ENCODE measurements around the gene TEX52. TPM values are rescaled to one million over a fixed set of nuclear protein-coding genes. Genes with fewer than 3 reads are reported as not detected.
"Not testable (repeated sequence)": the region's sequence is repeated elsewhere in the genome, so short reads cannot be mapped to it uniquely, and the experiment has no call there.

TEX52 gene
- total RNA-seq, 1 donor from 2014 or later = not detected

GRCh38 chr12:2864198-2864597 is 7.4 kb upstream of the TEX52 start:
- DNase-seq = no peak

- not testable (repeated sequence) for DNase-seq
Measured at GRCh38 chr12:2863402-2863801, 6.6 kb upstream of the TEX52 start.

- DNase-seq = no peak
Measured at GRCh38 chr12:2862876-2863275, 6.0 kb upstream of the TEX52 start.

GRCh38 chr12:2860170-2860569 is 3.3 kb upstream of the TEX52 start:
- no peak for DNase-seq

GRCh38 chr12:2858944-2859421 is 2.1 kb upstream of the TEX52 start:
- DNase-seq = no peak

- no peak for DNase-seq
Measured at GRCh38 chr12:2858334-2858733, 1.5 kb upstream of the TEX52 start.

- no peak for DNase-seq
Measured at GRCh38 chr12:2857576-2857975, 737 bp upstream of the TEX52 start.

- DNase-seq = no peak
Measured at GRCh38 chr12:2856051-2856450, 788 bp downstream of the TEX52 start.

GRCh38 chr12:2855546-2855945 is 1.3 kb downstream of the TEX52 start:
- no peak for DNase-seq

GRCh38 chr12:2854669-2855453 is 2.0 kb downstream of the TEX52 start:
- DNase-seq = no peak

- peak; percentile 93 for DNase-seq
Measured at GRCh38 chr12:2853626-2854025, 3.2 kb downstream of the TEX52 start.

GRCh38 chr12:2851931-2852330 is 4.9 kb downstream of the TEX52 start:
- DNase-seq = no peak

GRCh38 chr12:2845280-2845679 is 11.6 kb downstream of the TEX52 start:
- peak; percentile 36 for DNase-seq

GRCh38 chr12:2844786-2845185 is 12.1 kb downstream of the TEX52 start:
- no peak for DNase-seq

GRCh38 chr12:2842948-2843347 is 13.9 kb downstream of the TEX52 start:
- no peak for DNase-seq

GRCh38 chr12:2841056-2841650 is 15.7 kb downstream of the TEX52 start:
- DNase-seq = no peak

- DNase-seq = no peak
Measured at GRCh38 chr12:2836574-2836973, 20.3 kb downstream of the TEX52 start.

- DNase-seq = no peak
Measured at GRCh38 chr12:2835691-2836403, 21.0 kb downstream of the TEX52 start.

- peak; percentile 95 for DNase-seq
Measured at GRCh38 chr12:2834581-2835491, 22.0 kb downstream of the TEX52 start, which contains the start of gene NRIP2. Gene NRIP2, minus strand, starts transcription at chr12:2835035. Its CDS starts 52 bp downstream, at chr12:2834983.

GRCh38 chr12:2833810-2834209 is 23.0 kb downstream of the TEX52 start:
- DNase-seq = no peak

- DNase-seq = no peak
Measured at GRCh38 chr12:2833327-2833726, 23.5 kb downstream of the TEX52 start.

- no peak for DNase-seq
Measured at GRCh38 chr12:2832550-2833127, 24.2 kb downstream of the TEX52 start.

All from tongue (tissue), 2 donors.